ENCODE measurements around the gene FLT4.
"Not testable (repeated sequence)": the region's sequence is repeated elsewhere in the genome, so short reads cannot be mapped to it uniquely, and the experiment has no call there.

Gene FLT4

DNA sequence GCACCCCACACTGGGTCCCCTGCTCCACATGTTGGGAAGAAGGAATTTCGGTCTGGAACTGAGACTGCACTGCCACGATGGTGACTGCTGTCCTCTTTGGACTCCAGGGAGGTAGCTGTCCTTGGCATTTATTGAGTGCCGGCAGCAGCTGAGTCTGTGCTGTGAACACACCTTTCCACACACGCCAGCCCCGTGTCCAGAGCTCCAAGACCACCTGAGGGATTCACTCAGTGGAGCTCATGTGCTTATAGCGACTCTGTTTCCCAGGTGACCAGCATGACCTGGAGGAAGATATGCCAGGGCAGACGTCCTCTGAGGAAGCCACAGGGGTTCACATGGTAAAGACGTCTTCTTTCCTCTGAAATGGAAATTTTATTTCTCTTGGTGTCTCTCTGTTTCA is 33.2 kb upstream of the FLT4 start:
- no peak for DNase-seq (ENCODE audit: low spot score)
- in situ Hi-C loops (cut with MboI; ENCODE audit: low sequenced_read_pairs, unreplicated experiment) = no loop called here
- TF ChIP-seq CTCF (IDR thresholded peaks at IDR 0.05; ENCODE audit: borderline replicate concordance, control extremely low read depth, extremely low read depth, insufficient read depth, missing control alignments) = no peak

- in situ Hi-C loops (cut with MboI; ENCODE audit: low sequenced_read_pairs, unreplicated experiment); DNase-seq (ENCODE audit: low spot score): not testable (repeated sequence)
These were observed 32.6 kb upstream of the FLT4 start for GRCh38 chr5:180682008-180682407.

DNA sequence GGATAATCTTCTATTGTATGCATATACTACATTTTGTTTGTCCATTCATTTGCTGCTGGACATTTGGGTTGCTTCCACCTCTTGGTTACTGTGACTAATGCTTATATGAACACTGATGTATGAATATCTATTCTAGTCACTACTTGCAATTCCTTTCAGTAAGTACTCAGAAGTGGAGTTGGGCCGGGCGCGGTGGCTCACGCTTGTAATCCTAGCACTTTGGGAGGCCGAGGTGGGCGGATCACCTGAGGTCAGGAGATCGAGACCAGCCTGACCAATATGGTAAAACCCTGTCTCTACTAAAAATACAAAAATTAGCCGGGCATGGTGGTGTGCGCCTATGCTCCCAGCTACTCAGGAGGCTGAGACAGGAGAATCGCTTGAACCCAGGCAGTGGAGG is 28.9 kb upstream of the FLT4 start:
- DNase-seq (ENCODE audit: low spot score); in situ Hi-C loops (cut with MboI; ENCODE audit: low sequenced_read_pairs, unreplicated experiment): not testable (repeated sequence)

- in situ Hi-C loops (cut with MboI; ENCODE audit: low sequenced_read_pairs, unreplicated experiment) = no loop called here
- TF ChIP-seq CTCF (IDR thresholded peaks at IDR 0.05; ENCODE audit: borderline replicate concordance, control extremely low read depth, extremely low read depth, insufficient read depth, missing control alignments) = no peak
- DNase-seq (ENCODE audit: low spot score) = no peak
These were observed 25.7 kb upstream of the FLT4 start for GRCh38 chr5:180675036-180675635.

DNA sequence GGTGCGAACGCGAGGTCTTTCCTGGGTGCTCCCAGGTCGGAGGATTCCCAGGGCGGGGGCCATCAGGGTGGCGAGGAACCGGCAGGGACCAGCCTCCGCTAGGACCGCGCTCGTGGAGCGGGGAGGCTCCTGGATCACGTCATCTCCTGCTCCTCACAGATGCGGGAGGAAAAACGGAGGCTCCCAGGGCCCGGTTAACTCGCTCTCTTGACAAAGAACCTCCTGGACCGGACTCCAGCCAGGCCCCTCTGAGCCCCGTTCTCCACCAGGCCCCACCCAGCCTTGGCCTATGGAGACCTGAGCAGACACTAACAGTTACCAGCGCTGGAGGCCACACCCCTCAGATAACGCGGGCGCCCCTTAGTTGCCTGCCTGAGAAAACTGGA is 24.7 kb upstream of the FLT4 start:
- in situ Hi-C loops (cut with MboI; ENCODE audit: low sequenced_read_pairs, unreplicated experiment); DNase-seq (ENCODE audit: low spot score): not testable (repeated sequence)

- in situ Hi-C loops (cut with MboI; ENCODE audit: low sequenced_read_pairs, unreplicated experiment) = no loop called here
These were observed 24.1 kb upstream of the FLT4 start for GRCh38 chr5:180673371-180674089.

GRCh38 chr5:180671958-180672524 is 22.6 kb upstream of the FLT4 start:
- DNase-seq (ENCODE audit: low spot score); in situ Hi-C loops (cut with MboI; ENCODE audit: low sequenced_read_pairs, unreplicated experiment): not testable (repeated sequence)

More at GRCh38 chr5:180673371-180674089, 24.1 kb upstream of the FLT4 start:
- TF ChIP-seq CTCF (IDR thresholded peaks at IDR 0.05; ENCODE audit: borderline replicate concordance, control extremely low read depth, extremely low read depth, insufficient read depth, missing control alignments) = no peak
- DNase-seq (ENCODE audit: low spot score) = no peak

GRCh38 chr5:180670586-180671359 is 21.4 kb upstream of the FLT4 start:
- TF ChIP-seq CTCF (IDR thresholded peaks at IDR 0.05; ENCODE audit: borderline replicate concordance, control extremely low read depth, extremely low read depth, insufficient read depth, missing control alignments) = peak; percentile 71
- peak; percentile 69 for DNase-seq (ENCODE audit: low spot score)
- in situ Hi-C loops (cut with MboI; ENCODE audit: low sequenced_read_pairs, unreplicated experiment) = no loop called here

Data from GM13976 (cell line).